ENCODE data around the gene ZRANB1.

DNA sequence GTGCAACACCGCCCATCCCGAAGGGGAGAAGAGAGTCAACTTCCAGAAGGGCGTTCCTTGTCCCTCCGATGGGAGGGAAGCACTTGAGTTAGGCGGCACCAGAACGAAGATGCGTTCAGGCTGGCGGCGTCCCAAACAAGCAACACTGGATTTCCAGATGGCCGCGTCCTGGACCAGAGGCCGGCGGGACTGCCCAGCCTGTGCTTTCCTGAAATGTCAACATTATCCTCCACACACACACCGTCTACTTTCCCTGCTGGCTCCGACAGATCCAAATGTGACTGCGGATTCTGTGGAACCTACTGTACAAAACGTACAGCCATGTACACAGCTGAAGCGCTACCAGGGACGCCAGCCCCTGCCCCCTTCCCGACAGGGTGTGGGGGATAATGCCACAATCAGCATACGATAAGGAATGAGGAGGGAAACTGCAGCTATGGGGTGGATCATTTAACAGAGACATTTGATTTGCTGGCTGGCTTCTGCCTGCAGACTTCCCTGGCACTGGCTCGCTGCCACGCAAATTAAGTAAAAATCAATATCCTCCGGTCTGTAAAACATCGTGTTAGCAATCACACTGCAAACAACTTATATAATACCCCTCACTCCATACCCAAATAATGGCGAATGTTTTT is 82.1 kb downstream of the ZRANB1 start:
- TF ChIP-seq, protein P1, sequence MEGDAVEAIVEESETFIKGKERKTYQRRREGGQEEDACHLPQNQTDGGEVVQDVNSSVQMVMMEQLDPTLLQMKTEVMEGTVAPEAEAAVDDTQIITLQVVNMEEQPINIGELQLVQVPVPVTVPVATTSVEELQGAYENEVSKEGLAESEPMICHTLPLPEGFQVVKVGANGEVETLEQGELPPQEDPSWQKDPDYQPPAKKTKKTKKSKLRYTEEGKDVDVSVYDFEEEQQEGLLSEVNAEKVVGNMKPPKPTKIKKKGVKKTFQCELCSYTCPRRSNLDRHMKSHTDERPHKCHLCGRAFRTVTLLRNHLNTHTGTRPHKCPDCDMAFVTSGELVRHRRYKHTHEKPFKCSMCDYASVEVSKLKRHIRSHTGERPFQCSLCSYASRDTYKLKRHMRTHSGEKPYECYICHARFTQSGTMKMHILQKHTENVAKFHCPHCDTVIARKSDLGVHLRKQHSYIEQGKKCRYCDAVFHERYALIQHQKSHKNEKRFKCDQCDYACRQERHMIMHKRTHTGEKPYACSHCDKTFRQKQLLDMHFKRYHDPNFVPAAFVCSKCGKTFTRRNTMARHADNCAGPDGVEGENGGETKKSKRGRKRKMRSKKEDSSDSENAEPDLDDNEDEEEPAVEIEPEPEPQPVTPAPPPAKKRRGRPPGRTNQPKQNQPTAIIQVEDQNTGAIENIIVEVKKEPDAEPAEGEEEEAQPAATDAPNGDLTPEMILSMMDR (IDR thresholded peaks at IDR 0.05), result no peak
- TF ChIP-seq POLR2A (IDR thresholded peaks at IDR 0.05), result no peak
